Memory B cell (primary cell): ENCODE measurements around the gene MPO.

Experiments used
- ATAC-seq: fragments of 150-1000 bp; cut with Tn5 transposase; 2 replicates; pipeline ENCODE4 v1.10.0; 2021; ENCODE audit warnings: low read depth, mild to moderate bottlenecking, moderate library complexity
- DNase-seq, 2 donors: peaks; one replicate each; pipeline ENCODE4 v3.0.0; 2022; ENCODE audit warnings: low spot score in 2 of 2
- H3K27ac Mint-ChIP-seq: one replicate; pipeline ENCODE4 v1.8.0; 2022; ENCODE audit warnings: mild to moderate bottlenecking, moderate library complexity, mixed read lengths
- H3K27me3 Mint-ChIP-seq: one replicate; pipeline ENCODE4 v1.8.0; 2022; ENCODE audit warnings: mixed read lengths
- H3K36me3 Mint-ChIP-seq: one replicate; pipeline ENCODE4 v1.8.0; 2022; ENCODE audit warnings: mild to moderate bottlenecking, mixed read lengths
- H3K4me1 Mint-ChIP-seq: one replicate; pipeline ENCODE4 v1.8.0; 2022; ENCODE audit warnings: mixed read lengths
- H3K4me3 Mint-ChIP-seq: one replicate; pipeline ENCODE4 v1.8.0; 2022; ENCODE audit warnings: mild to moderate bottlenecking, moderate library complexity, mixed read lengths
- H3K9me3 Mint-ChIP-seq: one replicate; pipeline ENCODE4 v1.8.0; 2022; ENCODE audit warnings: mixed read lengths

The MPO gene

DNA sequence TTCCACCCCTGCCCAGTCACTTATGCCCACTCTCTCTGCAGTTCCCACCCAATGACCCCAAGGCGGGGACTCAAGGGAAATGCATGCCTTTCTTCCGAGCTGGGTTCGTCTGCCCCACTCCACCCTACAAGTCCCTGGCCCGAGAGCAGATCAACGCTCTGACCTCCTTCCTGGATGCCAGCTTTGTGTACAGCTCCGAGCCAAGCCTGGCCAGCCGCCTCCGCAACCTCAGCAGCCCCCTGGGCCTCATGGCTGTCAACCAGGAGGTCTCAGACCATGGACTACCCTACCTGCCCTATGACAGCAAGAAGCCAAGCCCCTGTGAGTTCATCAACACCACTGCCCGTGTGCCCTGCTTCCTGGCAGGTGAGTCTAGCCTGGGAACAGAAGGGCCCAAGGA, 28.6 kb downstream of the MPO start:
- ATAC-seq (no peak), DNase-seq (no peak)
- Mint-ChIP-seq H3K27ac (no peak overlapping the region), H3K4me1 (peaks cover 14% of the 10 kb centered on the region), H3K4me3 (no peak overlapping the region), H3K27me3 (peaks cover 3% of the 10 kb centered on the region), H3K9me3 (no peaks in the 10 kb centered on the region), H3K36me3 (no peaks in the 10 kb centered on the region)

DNA sequence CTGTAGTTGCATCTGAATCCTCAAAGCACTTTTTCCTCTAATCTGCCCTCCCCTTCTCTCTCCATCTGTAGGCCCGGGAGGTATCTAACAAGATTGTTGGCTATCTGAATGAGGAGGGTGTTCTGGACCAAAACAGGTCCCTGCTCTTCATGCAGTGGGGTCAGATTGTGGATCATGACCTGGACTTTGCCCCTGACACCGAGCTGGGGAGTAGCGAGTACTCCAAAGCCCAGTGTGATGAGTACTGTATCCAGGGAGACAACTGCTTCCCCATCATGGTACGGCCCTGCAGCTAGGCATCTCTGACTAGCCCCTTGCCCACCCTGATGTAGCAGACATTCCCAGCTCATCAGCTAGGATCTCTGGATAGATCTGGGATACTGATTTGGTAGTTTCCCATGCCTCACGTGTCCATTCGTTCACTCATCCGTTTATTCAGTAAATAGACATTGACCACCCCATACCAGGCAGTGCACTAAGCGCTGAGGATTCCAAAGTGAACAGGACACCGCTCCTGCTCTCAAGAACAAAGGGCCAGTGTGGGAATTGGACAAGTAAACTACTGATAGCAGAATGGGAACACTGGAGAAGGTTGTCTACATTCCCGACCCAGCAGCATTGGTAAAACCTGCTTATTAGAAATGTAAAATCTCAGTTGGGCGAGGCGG, 30.3 kb downstream of the MPO start:
- no peaks in the 10 kb centered on the region for H3K9me3 Mint-ChIP-seq
- DNase-seq (no peak), ATAC-seq (no peak)
- peaks cover 14% of the 10 kb centered on the region for H3K4me1 Mint-ChIP-seq
- peak overlapping the region; percentile 89 for H3K4me3 Mint-ChIP-seq
- peaks cover 8% of the 10 kb centered on the region for H3K27me3 Mint-ChIP-seq
- H3K36me3 Mint-ChIP-seq, result no peaks in the 10 kb centered on the region
- H3K27ac Mint-ChIP-seq, result no peak overlapping the region

DNA sequence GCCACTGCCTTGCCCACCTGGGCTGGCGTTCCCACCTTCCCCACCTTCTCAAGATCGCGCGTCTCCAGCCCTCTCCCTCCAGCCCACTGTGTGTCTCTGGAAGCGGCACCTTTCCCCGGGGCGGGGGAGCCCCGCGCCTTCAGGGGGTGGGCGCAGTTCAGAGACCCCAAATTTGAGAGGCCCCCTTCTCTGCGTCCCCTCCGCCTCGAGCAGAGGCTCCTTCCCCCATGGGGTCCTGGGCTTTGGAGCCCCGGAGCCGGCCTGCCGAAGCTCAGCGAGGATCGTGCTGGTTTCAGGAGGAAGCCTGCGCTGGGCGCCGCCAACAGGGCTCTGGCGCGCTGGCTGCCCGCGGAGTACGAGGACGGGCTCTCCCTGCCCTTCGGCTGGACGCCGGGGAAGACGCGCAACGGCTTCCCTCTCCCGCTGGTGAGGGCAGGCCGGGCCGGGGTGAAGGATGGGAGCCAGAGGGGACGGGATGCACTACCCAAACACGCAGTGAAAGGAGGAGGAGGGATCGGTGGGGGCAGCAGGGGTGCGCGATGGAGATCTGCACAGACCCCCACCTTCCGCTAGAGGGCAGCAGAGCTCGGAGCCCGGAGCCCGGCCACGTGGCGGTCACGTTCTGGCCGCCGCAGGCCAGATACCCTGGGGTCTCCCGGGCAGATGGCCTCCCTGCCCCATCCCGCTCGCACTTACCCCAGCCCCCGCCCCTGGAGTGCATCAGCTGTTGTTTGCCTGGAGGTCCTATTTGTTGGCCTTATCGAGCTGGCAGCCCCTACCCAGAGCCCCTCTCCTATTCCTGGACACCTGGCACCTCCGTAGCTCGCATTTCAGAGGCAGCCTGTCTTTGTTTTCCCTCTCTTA, 31.2 kb downstream of the MPO start:
- peak; percentile 93 for ATAC-seq
- Mint-ChIP-seq H3K9me3 (no peaks in the 10 kb centered on the region), H3K36me3 (no peaks in the 10 kb centered on the region), H3K4me3 (peak overlapping the region; percentile 89), H3K27me3 (peaks cover 8% of the 10 kb centered on the region), H3K4me1 (peaks cover 12% of the 10 kb centered on the region), H3K27ac (no peak overlapping the region)
- DNase-seq, result peak; percentile 82 to 92

DNA sequence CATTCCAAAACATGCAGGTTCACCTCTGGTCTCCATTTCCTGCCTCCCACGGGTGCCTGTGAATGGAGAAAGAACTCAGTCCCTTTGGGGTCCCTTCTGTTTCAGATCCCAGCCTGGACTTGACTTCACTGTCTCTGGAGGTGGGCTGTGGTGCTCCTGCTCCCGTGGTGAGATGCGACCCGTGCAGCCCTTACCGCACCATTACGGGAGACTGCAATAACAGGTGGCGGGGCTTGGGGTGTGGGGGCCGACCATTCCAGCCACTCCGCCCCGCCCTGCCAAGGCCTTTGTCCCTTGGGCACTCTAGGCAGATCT, 31.8 kb downstream of the MPO start:
- Mint-ChIP-seq H3K27me3 (peaks cover 12% of the 10 kb centered on the region), H3K9me3 (no peaks in the 10 kb centered on the region), H3K4me3 (peak overlapping the region; percentile 89), H3K4me1 (peaks cover 16% of the 10 kb centered on the region), H3K36me3 (peaks cover 1% of the 10 kb centered on the region), H3K27ac (no peak overlapping the region)
- DNase-seq (peak in 1 of 2 donors; percentile 10), ATAC-seq (no peak)

DNA sequence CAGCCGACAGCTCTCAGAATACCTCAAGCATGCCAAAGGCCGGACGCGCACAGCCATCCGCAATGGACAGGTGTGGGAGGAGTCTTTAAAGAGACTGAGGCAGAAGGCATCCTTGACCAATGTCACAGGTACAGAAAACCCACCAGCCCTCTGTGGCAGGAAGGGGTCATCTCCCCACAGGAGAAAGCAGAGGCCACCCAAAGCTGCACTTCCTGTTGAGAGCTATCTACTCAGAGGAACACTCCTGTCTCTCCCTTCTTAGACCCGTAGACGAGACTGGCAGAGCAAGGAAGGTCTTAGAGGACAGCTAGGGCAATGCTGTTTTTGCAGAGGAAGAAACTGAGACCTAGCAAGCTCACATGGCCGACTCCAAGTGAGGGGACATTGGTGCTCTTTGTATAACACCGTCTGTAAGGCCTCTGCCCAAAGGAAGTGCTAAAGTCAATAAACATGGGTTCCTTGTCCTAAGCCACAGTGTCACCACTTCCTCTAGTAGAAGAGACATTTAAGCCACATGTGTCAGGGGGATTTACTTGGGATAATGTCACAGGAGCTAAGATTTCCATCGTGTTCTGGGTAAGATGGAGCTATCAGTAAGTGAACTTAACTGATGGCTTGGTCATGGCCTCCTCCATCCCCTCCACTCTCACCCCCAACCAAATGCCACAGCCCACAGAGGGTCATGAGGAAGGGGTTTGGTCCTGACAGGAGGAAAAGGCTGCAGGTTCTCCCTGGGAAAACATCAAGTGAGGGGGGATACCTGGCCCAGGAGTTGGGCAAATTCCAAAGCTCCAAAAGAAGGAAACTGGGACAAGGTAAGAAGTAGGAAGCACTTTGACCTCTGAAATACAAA, 33.0 kb downstream of the MPO start:
- peaks cover 21% of the 10 kb centered on the region for H3K27me3 Mint-ChIP-seq
- DNase-seq (peak in 1 of 2 donors; percentile 10), ATAC-seq (no peak)
- no peak overlapping the region for H3K27ac Mint-ChIP-seq
- peaks cover 16% of the 10 kb centered on the region for H3K4me1 Mint-ChIP-seq
- H3K4me3 Mint-ChIP-seq, result no peak overlapping the region
- peaks cover 1% of the 10 kb centered on the region for H3K36me3 Mint-ChIP-seq
- no peaks in the 10 kb centered on the region for H3K9me3 Mint-ChIP-seq

DNA sequence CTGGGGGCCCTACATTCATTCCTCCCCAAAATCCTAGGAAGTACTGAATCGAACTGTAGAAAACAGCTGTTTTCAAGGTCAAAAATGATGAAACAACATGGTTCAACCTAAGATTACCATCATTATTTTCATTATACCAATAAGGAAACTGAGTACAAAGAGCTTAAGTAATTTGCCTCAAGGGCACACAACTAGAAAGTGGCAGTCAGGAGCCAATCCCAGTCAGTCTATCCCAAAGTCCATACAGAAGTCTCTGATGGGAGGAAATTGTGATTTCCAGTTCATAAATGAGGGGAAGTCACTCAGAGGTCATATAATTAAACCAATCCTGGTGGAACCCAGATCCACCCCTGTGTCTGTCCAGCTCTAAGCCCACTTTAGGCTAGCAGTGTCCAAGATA, 34.0 kb downstream of the MPO start:
- peaks cover 16% of the 10 kb centered on the region for H3K4me1 Mint-ChIP-seq
- H3K27ac Mint-ChIP-seq, result no peak overlapping the region
- H3K4me3 Mint-ChIP-seq, result no peak overlapping the region
- DNase-seq (no peak), ATAC-seq (no peak)
- H3K9me3 Mint-ChIP-seq, result no peaks in the 10 kb centered on the region
- peaks cover 23% of the 10 kb centered on the region for H3K27me3 Mint-ChIP-seq
- H3K36me3 Mint-ChIP-seq, result peaks cover 1% of the 10 kb centered on the region

DNA sequence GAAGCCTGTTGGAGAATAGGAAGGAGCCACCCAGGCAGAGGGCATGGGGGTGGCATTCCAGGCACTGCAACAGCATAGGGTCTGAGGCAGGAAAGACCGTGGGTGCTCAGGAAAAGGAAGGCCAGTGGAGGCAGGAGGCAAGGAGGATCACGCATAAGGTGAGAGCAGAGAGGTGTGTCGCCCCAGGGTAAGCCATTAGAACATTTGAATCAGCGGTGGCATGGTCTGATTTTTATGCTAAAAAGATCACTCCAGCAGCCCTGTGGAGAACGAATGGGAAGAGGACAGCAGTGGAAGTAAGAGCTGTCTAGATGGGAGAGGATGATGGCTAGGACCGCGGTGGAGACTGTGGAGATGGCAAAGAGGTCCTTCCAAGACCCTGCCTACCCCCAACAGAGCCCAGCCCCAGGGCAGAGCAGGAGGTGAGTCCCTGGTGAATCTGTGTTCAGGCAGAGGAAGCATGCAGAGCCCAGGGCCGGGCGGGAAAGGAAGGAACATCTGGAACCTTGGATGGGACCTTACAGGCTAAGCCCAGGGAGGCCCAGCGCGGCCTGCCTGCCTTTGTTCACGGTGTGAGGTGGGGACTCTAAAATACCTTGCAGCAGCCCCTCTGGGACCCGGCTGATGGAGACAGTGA, 34.5 kb downstream of the MPO start:
- H3K9me3 Mint-ChIP-seq, result no peaks in the 10 kb centered on the region
- DNase-seq, result peak in 1 of 2 donors; percentile 7
- H3K4me1 Mint-ChIP-seq, result peaks cover 16% of the 10 kb centered on the region
- H3K27ac Mint-ChIP-seq, result no peak overlapping the region
- peaks cover 26% of the 10 kb centered on the region for H3K27me3 Mint-ChIP-seq
- no peak overlapping the region for H3K4me3 Mint-ChIP-seq
- no peak for ATAC-seq
- peaks cover 1% of the 10 kb centered on the region for H3K36me3 Mint-ChIP-seq

DNA sequence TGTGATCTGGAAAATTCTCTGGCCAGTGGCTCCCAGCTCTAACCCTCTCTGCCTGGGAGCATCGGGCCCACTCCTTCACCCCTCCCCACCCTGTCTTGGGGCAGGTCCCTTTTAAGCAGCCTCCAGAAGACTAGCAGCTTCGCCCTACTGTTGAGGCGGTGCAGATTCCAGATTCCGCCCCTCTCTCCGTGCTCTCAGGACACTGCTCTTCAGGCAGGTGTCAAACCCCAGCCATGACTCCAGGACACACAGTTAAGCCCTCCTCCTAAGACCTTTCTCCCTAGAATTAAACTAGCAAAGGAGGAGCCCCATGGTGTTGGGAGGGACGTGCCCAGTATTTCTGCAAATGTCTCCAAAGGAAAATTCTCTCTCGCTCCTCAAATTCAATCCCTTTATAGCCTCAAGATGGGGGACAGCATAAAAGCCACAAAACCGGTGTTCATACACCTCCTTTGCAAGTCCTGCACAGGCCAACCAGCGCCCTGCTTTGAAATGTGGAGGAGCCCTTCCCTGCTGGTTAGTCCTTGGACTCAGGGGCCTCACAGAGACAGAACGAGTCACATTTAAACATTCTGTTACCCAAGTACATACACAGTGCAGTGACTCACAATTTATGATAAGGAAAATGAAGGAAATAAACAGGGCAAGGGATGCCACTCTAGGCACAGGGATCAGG, 35.2 kb downstream of the MPO start:
- peaks cover 16% of the 10 kb centered on the region for H3K4me1 Mint-ChIP-seq
- H3K4me3 Mint-ChIP-seq, result no peak overlapping the region
- DNase-seq, result no peak
- H3K36me3 Mint-ChIP-seq, result peaks cover 1% of the 10 kb centered on the region
- H3K27ac Mint-ChIP-seq, result no peak overlapping the region
- no peak for ATAC-seq
- H3K9me3 Mint-ChIP-seq, result no peaks in the 10 kb centered on the region
- peaks cover 26% of the 10 kb centered on the region for H3K27me3 Mint-ChIP-seq

DNA sequence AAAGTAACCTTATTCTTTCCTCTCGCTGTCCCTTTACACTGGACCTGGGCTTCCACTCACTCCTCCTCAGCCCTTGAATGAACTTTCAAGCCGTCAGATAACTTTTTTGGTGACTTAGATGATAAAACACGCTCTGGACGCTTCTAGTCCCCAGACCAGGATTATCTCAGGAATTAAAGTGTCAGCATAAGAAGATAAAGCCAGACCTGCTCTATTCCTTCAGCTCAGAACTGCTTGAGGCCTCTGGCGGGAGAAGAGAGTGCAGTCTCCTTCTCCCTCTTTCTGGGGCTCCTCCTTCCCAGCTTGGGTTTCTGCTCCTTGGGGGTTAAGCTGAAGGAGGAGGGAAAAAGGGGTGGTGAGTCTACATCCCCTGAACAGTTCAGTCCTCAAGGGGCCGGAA, 35.8 kb downstream of the MPO start:
- DNase-seq, result no peak
- Mint-ChIP-seq H3K4me1 (peaks cover 12% of the 10 kb centered on the region), H3K4me3 (no peak overlapping the region), H3K9me3 (no peaks in the 10 kb centered on the region), H3K27me3 (peaks cover 26% of the 10 kb centered on the region), H3K27ac (no peak overlapping the region), H3K36me3 (peaks cover 1% of the 10 kb centered on the region)
- no peak for ATAC-seq

DNA sequence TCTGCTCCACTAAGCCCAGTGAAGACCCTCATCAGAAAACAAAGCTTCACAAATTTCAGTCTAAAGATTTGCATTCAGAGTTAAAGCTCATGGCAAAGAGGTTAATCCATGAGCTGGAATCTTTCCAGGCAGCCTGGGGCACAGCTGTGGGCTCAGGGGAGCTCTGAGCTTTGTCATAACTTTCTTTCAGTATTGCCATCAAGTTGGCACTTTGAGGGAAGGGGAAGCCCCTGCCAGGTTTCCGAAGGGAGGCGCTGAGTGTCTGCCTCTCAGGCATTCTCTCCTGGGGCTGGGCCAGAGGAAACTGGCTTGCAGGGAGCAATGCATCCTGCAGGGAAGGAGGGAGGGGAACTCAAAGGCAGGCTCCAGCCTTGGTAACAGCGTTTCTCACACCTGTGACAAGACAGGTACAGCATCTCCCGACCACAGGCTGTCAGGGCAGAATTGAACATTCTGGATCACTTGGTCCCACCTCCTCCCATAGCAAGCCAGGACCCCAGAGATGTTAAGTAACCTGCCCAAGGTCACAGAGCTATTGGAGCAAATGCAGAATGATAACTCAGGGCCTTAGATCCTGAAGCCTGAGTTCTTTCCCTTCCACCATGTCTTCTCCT, 38.5 kb downstream of the MPO start:
- peaks cover 29% of the 10 kb centered on the region for H3K27me3 Mint-ChIP-seq
- no peaks in the 10 kb centered on the region for H3K9me3 Mint-ChIP-seq
- H3K27ac Mint-ChIP-seq, result no peak overlapping the region
- ATAC-seq (no peak), DNase-seq (no peak)
- H3K4me3 Mint-ChIP-seq, result no peak overlapping the region
- H3K36me3 Mint-ChIP-seq, result peaks cover 1% of the 10 kb centered on the region
- peaks cover 4% of the 10 kb centered on the region for H3K4me1 Mint-ChIP-seq

DNA sequence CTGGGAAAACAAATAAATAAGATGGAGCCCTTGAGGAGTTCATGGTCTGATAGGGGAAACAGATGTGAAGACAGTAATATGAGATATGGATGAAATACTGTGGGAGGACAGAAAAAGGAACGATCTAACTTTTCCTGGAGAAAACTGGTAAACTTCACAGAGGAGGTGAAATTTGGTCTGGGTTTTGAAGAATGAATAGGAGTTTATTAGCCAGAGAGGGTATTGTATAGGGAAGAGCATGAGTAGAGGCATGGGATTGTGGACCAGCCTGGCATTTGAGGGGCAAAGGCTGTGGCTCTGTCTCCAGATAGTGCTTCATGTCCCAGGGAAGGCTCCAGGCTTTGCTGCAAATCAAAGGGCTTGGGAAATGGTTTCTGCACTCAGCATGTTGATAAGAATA, 40.7 kb downstream of the MPO start:
- no peak for ATAC-seq
- H3K4me1 Mint-ChIP-seq, result peaks cover 4% of the 10 kb centered on the region
- H3K27me3 Mint-ChIP-seq, result peaks cover 20% of the 10 kb centered on the region
- peaks cover 1% of the 10 kb centered on the region for H3K36me3 Mint-ChIP-seq
- no peak overlapping the region for H3K27ac Mint-ChIP-seq
- no peak for DNase-seq
- no peaks in the 10 kb centered on the region for H3K9me3 Mint-ChIP-seq
- H3K4me3 Mint-ChIP-seq, result no peak overlapping the region

DNA sequence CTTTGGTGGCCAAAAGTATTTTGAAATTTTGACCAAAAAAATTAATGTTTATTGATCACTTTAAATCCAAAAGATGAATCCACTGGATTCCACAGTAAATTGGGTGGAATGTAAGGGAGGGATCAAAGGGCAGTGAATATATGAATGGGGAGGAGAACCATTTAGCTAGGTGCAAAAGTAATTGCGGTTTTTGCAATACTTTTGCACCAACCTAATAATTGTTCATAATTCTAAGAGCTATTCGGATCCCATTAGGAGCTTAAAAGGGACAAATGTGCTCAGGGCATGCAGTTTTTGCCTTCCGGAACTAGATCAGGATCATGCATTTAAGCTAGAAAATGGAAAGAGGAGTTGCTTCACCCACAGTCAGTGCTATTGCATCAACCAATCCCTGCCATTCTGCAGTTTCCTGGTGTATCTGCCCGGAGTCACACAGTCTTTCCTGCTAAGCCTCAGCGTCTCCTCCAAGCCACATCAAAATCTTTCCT, 42.5 kb downstream of the MPO start, which contains the start of gene LPO:
LPO (plus strand) TSS at position 438 of the 488 bp plus-strand sequence. CDS start 4,396 bp downstream, outside the sequence.
- no peak for ATAC-seq
- no peak for DNase-seq
- H3K4me1 Mint-ChIP-seq, result peaks cover 6% of the 10 kb centered on the region
- H3K4me3 Mint-ChIP-seq, result no peak within 1 kb of the TSS
- H3K9me3 Mint-ChIP-seq, result no peaks in the 10 kb centered on the region
- peaks cover 11% of the 10 kb centered on the region for H3K27me3 Mint-ChIP-seq
- no peaks in the 10 kb centered on the region for H3K36me3 Mint-ChIP-seq
- H3K27ac Mint-ChIP-seq, result no peak within 1 kb of the TSS

DNA sequence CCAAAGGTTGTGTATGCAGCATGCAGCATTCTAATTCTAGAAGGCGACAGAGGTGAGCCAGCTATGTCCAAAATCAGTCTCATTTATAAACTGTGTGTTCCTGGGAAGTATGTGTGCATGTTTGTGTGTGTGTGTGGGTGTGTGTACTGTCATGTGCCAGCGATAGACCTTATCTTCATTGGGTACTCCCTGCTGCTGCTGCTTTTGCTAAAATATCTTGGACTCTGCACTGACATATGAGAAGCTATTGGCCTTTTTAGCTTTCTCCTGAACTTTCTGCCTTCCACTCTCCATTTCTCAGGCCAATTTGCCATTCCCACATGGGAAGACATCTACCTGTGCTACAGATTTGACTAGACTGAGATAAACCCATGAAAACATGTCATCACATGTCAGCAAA, 44.3 kb downstream of the MPO start:
- DNase-seq (no peak), ATAC-seq (no peak)
- Mint-ChIP-seq H3K27me3 (peaks cover 3% of the 10 kb centered on the region), H3K36me3 (no peaks in the 10 kb centered on the region), H3K9me3 (no peaks in the 10 kb centered on the region), H3K4me3 (no peak overlapping the region), H3K27ac (no peak overlapping the region), H3K4me1 (peaks cover 17% of the 10 kb centered on the region)
